ENCODE results near the gene ZNF74. TPM values are rescaled to one million over a fixed set of nuclear protein-coding genes. Genes with fewer than 3 reads are reported as not detected.

Gene ZNF74
- total RNA-seq, 1 experiment from 2014 or later = 34.3 TPM

DNA sequence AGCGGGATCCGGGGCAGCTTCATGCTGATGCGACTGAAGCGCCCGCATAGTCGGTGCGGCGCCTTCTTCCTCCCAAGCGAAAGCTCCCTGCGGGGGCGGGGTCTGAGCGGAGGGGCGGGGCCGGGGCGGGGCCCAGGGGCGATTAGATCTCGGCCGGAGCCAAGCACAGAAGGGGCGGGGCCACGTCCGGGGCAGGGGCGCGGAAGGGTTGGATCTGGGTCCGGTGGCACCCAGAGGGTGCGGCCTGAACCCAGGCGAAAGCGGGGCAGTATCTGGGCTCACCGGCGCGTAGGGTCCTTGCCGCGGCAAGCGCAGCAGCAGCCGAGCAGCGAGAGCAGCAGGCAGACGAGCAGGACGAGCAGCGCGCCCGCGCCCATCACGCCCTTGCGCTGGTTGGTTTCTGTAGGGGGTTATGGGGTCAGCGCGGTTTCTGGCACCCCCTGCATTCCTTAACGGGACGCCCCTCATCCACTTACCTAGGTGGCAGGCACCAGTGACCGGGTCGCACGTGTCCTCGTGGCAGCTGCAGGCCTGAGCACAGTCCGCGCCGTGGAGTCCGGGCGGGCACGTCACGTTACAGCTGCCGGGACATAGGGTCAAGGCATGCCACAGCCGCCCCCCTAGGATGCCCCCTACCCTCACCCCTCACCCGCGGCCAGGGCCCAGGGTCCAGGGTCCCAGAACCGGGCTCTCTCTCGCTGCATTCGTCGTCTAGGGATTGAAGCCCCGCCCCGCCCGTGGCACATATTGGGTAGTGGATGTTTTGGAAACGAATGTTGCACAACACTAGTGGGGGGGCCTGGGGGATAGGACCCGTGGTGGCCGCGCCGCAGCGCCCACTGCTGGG lies 35.5 kb downstream of the ZNF74 start:
- H2AK5ac ChIP-seq (ENCODE audit: insufficient read length, low read length) = no peak overlapping the region
- no peak overlapping the region for H2BK15ac ChIP-seq (ENCODE audit: low read depth, low read length)
- no peak overlapping the region for H2BK12ac ChIP-seq (ENCODE audit: insufficient read length, low read depth, low read length)
- H3K18ac ChIP-seq (ENCODE audit: insufficient read length, low read depth, low read length) = no peak overlapping the region
- H3K27ac Mint-ChIP-seq = no peak overlapping the region
- no peak overlapping the region for H3K27ac ChIP-seq (ENCODE audit: insufficient read length, low read depth, low read length)
- no peaks in the 10 kb centered on the region for H3K9me3 ChIP-seq (ENCODE audit: control insufficient read depth, low read depth, low read length)
- peak overlapping the region; percentile 34 to 74 for H3K4me3 Mint-ChIP-seq
- H3K27me3 Mint-ChIP-seq (ENCODE audit: low read depth) = peaks cover 56% of the 10 kb centered on the region
- H3K4me1 Mint-ChIP-seq = peaks cover 4 to 6% of the 10 kb centered on the region in 2 experiments
- no peak overlapping the region for H2BK120ac ChIP-seq (ENCODE audit: low read depth, low read length, poor library complexity, severe bottlenecking)
- H3K79me1 ChIP-seq (ENCODE audit: insufficient read depth, low read depth, low read length, poor library complexity, severe bottlenecking) = no peaks in the 10 kb centered on the region
- H3K27me3 ChIP-seq (ENCODE audit: insufficient read depth, low read length) = no peaks in the 10 kb centered on the region; the same call in 1 of the 2 replicates
- no CpG with 5 or more reads among the region's 75 CpGs for WGBS (ENCODE audit: extremely low coverage, insufficient read length, low lambda C conversion rate)
- H4K91ac ChIP-seq (ENCODE audit: insufficient read length, low read depth, low read length) = no peak overlapping the region
- H3T11ph ChIP-seq (ENCODE audit: low read length) = no peak overlapping the region
- H3K14ac ChIP-seq (ENCODE audit: insufficient read depth, low read length) = no peak overlapping the region
- H3K36me3 Mint-ChIP-seq (ENCODE audit: insufficient read depth in 1 of 3, low read depth in 3 of 3) = peaks cover 0 to 22% (median 6%) of the 10 kb centered on the region in 3 experiments; a peak in 3 of 7 replicates
- no peaks in the 10 kb centered on the region for H3K79me2 ChIP-seq (ENCODE audit: insufficient read depth, low read length)
- H2BK20ac ChIP-seq (ENCODE audit: low read depth, low read length, poor library complexity, severe bottlenecking) = no peak overlapping the region
- TF ChIP-seq, protein P1, sequence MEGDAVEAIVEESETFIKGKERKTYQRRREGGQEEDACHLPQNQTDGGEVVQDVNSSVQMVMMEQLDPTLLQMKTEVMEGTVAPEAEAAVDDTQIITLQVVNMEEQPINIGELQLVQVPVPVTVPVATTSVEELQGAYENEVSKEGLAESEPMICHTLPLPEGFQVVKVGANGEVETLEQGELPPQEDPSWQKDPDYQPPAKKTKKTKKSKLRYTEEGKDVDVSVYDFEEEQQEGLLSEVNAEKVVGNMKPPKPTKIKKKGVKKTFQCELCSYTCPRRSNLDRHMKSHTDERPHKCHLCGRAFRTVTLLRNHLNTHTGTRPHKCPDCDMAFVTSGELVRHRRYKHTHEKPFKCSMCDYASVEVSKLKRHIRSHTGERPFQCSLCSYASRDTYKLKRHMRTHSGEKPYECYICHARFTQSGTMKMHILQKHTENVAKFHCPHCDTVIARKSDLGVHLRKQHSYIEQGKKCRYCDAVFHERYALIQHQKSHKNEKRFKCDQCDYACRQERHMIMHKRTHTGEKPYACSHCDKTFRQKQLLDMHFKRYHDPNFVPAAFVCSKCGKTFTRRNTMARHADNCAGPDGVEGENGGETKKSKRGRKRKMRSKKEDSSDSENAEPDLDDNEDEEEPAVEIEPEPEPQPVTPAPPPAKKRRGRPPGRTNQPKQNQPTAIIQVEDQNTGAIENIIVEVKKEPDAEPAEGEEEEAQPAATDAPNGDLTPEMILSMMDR (conservative IDR thresholded peaks at IDR 0.05) = no peak
- H3K9me3 Mint-ChIP-seq = no peaks in the 10 kb centered on the region
- H4K20me1 ChIP-seq (ENCODE audit: control insufficient read depth, insufficient read depth, insufficient read length) = peaks cover 3% of the 10 kb centered on the region
- no peak overlapping the region for H3K56ac ChIP-seq (ENCODE audit: insufficient read length, low read depth, low read length)
- H4K8ac ChIP-seq (replicated peaks; ENCODE audit: insufficient read length, low read depth, low read length) = no peak overlapping the region
- peak overlapping the region; percentile 20 for H3K4me2 ChIP-seq (ENCODE audit: insufficient read depth, insufficient read length, low read length)
- no peak overlapping the region for H2AFZ ChIP-seq (ENCODE audit: low read length)
- DNase-seq = peak; percentile 90
- no peak overlapping the region for H3K23ac ChIP-seq (ENCODE audit: insufficient read length, low read depth, low read length)
- H3K4ac ChIP-seq (ENCODE audit: low read depth, low read length) = no peak overlapping the region
- H2BK5ac ChIP-seq (ENCODE audit: insufficient read length, low read length) = no peak overlapping the region
- H3K23me2 ChIP-seq (ENCODE audit: insufficient read length, low read depth, low read length, poor library complexity, severe bottlenecking) = peaks cover 8% of the 10 kb centered on the region
- H3K9ac ChIP-seq (ENCODE audit: extremely low read depth, insufficient read length, low read length) = no peak overlapping the region
- H4K5ac ChIP-seq (ENCODE audit: insufficient read length, low read depth, low read length) = no peak overlapping the region
- no peaks in the 10 kb centered on the region for H3K4me1 ChIP-seq (ENCODE audit: insufficient read depth, low read length)

Measured in H9 (cell line).